ENCODE data around the gene PLA2G2D. TPM values are rescaled to one million over a fixed set of nuclear protein-coding genes. Genes with fewer than 3 reads are reported as not detected.

The PLA2G2D gene
- total and polyA plus RNA-seq, 2 of the 13 experiments (the other 11 are each of a cell fraction or from before 2014, with no cell fraction given): not detected

DNA sequence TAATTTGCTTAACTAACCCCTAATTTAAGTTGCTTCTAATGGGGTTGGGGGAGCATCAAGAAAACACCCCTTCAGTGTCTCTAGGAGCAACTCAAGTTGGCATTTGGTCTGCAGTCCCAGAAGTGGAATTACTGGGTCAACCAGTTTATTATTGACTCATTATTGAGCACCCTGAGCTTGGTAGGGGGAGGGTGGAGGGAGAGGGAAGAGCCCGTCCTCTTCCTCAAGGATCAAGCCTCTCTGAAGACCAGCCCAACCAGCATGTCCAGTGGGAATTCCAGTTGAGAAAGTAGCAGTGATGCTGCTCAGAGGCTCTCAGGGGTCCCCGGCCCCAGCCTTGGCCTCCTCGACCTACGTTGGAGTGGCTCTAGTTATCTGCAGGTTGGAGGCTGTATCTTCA, 17.7 kb upstream of the PLA2G2D start:
- H3K9me3 ChIP-seq (ENCODE audit: low read length): no peaks in the 10 kb centered on the region
- WGBS (ENCODE audit: low lambda C conversion rate): 8% methylated on average over 4 of the region's 4 CpGs
- no peak overlapping the region for H3K4me2 ChIP-seq (ENCODE audit: low read depth, low read length)
- no peak overlapping the region for H3K4me3 ChIP-seq (replicated peaks in 1 of 3; ENCODE audit: insufficient read depth in 1 of 3, low read depth in 2 of 3, low read length in 3 of 3)
- DNase-seq (ENCODE audit: low spot score) (no peak), FAIRE-seq (no peak), ATAC-seq (no peak)
- ChIA-PET CTCF (ENCODE audit: low intra/inter-chr PET ratio, low total read pairs) (no interaction called here), POLR2A (no interaction called here)
- intact Hi-C loops (cut with micrococcal nuclease; ENCODE audit: unreplicated experiment): no loop called here
- H3K27ac ChIP-seq (ENCODE audit: extremely low read length, insufficient read depth, low read length): no peak overlapping the region
- H3K9ac ChIP-seq (ENCODE audit: insufficient read depth, low read depth, low read length): no peak overlapping the region
- no peaks in the 10 kb centered on the region for H3K4me1 ChIP-seq (ENCODE audit: insufficient read depth, low read length)
- in situ Hi-C loops (cut with HindIII; ENCODE audit: extremely low pct_ligation_motif_present, low pct_unique_long_range_greater_than_20kb): no loop called here
- no peaks in the 10 kb centered on the region for H4K20me1 ChIP-seq (ENCODE audit: insufficient read depth, low read length)
- no TSS peak for BruUV-seq (replicated peaks)
- 0 out of 5 replicates have a peak, but pooled peaks cover 1 to 12% of the 10 kb centered on the region in 2 experiments for H3K27me3 ChIP-seq (ENCODE audit: control insufficient read depth in 1 of 2, insufficient read depth in 2 of 2, low read length in 2 of 2)
- TF ChIP-seq MLLT10 (CRISPR knock-in tag; IDR thresholded peaks at IDR 0.05) (no peak), RFXAP (CRISPR knock-in tag; IDR thresholded peaks at IDR 0.05; ENCODE audit: borderline replicate concordance) (no peak), RFXANK (CRISPR knock-in tag; IDR thresholded peaks at IDR 0.05) (no peak), ZSCAN30 (CRISPR knock-in tag; IDR thresholded peaks at IDR 0.05) (no peak), ZNF329 (CRISPR knock-in tag; IDR thresholded peaks at IDR 0.05; ENCODE audit: low read depth) (no peak)
- TF ChIP-seq, protein P1, sequence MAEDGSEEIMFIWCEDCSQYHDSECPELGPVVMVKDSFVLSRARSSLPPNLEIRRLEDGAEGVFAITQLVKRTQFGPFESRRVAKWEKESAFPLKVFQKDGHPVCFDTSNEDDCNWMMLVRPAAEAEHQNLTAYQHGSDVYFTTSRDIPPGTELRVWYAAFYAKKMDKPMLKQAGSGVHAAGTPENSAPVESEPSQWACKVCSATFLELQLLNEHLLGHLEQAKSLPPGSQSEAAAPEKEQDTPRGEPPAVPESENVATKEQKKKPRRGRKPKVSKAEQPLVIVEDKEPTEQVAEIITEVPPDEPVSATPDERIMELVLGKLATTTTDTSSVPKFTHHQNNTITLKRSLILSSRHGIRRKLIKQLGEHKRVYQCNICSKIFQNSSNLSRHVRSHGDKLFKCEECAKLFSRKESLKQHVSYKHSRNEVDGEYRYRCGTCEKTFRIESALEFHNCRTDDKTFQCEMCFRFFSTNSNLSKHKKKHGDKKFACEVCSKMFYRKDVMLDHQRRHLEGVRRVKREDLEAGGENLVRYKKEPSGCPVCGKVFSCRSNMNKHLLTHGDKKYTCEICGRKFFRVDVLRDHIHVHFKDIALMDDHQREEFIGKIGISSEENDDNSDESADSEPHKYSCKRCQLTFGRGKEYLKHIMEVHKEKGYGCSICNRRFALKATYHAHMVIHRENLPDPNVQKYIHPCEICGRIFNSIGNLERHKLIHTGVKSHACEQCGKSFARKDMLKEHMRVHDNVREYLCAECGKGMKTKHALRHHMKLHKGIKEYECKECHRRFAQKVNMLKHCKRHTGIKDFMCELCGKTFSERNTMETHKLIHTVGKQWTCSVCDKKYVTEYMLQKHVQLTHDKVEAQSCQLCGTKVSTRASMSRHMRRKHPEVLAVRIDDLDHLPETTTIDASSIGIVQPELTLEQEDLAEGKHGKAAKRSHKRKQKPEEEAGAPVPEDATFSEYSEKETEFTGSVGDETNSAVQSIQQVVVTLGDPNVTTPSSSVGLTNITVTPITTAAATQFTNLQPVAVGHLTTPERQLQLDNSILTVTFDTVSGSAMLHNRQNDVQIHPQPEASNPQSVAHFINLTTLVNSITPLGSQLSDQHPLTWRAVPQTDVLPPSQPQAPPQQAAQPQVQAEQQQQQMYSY (CRISPR knock-in tag; IDR thresholded peaks at IDR 0.05): no peak
- no peak overlapping the region for H2AFZ ChIP-seq (ENCODE audit: low read length)
- no peaks in the 10 kb centered on the region for H3K79me2 ChIP-seq (ENCODE audit: insufficient read depth, low read length)
- no peaks in the 10 kb centered on the region for H3K36me3 ChIP-seq (replicated peaks in 1 of 2; ENCODE audit: control insufficient read depth in 1 of 2, insufficient read depth in 2 of 2, low read length in 2 of 2)
